GM13977 (cell line): ENCODE results near the gene SIL1.

Experiments
- DNase-seq: peaks from one replicate; pipeline ENCODE4 v3.0.0; 2012; ENCODE audit warnings: low spot score
- CTCF ChIP-seq: IDR thresholded peaks from 2 replicates; pipeline ENCODE4 v1.5.1; 2012; ENCODE audit warnings: mild to moderate bottlenecking, control low read depth; ENCODE audit not compliant: insufficient read depth; ENCODE audit errors: extremely low read depth, missing control alignments
- in situ Hi-C: fragments of 300-500 bp; cut with MboI; formaldehyde crosslinking; loops from one replicate; pipeline ENCODE4 v1.12.0; 2022; ENCODE audit warnings: low sequenced_read_pairs, low pct_unique_long_range_greater_than_20kb, mixed read lengths, inconsistent platforms; ENCODE audit not compliant: unreplicated experiment

Gene SIL1

DNA sequence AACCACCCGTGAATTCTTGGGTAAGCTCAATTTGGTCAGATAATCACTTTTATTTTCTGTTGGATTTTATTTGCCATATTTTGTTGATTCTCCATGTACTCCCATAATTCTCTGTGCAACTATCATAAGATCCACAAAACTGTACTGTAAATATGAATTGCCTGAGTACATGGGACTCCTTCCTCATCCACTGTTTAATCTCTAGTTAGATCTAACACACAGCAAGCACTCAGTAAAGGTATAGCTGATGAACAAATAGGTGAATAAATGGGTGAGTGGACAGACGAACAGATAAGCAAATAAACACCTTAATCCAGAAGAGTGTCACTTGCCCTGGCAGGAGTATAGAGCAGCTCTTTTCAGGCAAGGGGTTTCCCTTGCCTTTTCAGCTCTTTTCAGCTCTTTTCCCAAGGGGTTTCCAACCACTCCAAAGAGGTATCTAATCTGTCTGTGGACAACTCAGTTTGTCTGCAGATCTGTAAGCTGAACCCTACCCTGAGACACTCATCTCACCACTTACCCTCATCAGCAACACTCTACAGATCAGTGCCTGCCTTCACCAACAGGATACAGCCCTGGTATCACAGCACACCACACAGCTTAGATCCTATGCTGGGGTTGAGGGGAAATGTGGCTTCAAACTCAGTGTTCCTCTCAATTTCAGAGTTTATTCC lies 51.2 kb downstream of the SIL1 start:
- no peak for TF ChIP-seq CTCF
- no peak for DNase-seq
- in situ Hi-C loops: no loop called here

DNA sequence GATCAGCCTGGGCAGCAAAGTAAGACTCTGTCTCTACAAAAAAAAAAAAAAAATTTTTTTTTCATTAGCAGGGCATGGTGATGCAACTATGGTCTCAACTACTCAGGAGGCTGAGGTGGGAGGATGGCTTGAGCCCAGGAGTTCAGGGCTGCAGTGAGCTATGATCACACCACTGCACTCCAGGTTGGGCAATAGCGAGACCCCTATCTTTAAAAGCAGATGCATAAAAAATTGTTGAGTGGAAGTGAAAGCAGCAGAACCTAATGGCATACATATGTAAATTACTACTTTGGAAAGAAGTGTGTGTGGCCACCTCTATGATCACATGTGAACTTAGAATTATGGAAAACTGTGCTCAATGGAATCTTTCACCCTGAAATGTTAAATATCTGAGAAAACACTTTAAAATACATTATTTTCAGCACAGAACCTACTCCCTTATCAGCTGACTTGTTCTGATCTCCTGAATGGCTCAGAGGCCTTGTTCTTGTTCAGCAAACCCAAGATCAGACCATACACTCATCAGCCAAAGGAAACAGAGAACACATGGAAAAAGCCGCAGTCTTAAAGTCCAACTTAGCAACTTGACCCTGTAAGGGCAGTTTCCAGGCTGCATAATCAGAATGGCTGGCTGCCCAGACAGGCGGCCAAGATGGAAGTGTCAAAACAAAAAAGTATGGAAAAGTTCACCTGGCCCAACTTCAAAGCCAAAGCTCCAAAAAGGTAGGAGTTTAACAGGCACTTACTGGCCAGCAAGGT lies 56.5 kb downstream of the SIL1 start:
- TF ChIP-seq CTCF: no peak
- DNase-seq: no peak
- in situ Hi-C loops: no loop called here

- no peak for TF ChIP-seq CTCF
- no peak for DNase-seq
- in situ Hi-C loops: no loop called here
These were observed 57.5 kb downstream of the SIL1 start for GRCh38 chr5:139140591-139141071.

- no peak for DNase-seq
- in situ Hi-C loops: no loop called here
- no peak for TF ChIP-seq CTCF
These were observed 59.4 kb downstream of the SIL1 start for GRCh38 chr5:139138809-139139208.

DNA sequence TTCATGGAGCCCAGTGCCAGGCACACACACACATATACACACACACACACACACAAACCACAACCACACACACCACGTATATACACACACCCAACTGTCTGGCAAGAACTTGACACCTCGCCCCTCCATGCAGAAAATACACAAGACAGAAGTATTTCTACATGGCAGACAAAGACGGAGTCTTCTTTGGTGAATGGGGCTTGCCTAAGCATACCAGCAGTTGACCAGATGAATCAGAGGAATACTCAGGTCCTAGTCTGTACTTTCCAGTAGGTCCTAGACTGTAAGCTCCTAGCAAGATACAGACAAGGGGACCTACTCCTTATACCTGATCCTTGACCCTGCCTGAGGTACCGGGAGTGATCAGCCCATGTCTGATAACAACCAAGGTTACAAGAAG lies 60.1 kb downstream of the SIL1 start:
- no peak for TF ChIP-seq CTCF
- in situ Hi-C loops: no loop called here
- DNase-seq: no peak

DNA sequence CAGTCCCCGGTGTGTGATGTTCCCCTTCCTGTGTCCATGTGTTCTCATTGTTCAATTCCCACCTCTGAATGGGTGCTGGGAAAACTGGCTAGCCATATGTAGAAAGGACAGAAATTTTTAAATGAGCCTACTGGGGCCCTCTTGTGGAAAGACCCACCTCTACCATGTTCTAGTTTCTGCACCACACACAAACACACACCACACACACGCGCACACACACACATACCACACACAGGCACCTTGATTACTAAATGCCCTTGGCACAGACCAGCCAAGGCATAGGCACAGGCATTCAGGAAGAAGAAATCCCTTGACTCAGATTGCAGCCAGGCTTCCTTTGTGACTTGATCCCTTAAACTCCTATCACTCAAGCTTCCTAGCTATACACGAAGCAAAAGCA lies 60.5 kb downstream of the SIL1 start:
- peak; percentile 49 for TF ChIP-seq CTCF
- no peak for DNase-seq
- in situ Hi-C loops: no loop called here
